Endothelial cell of umbilical vein (primary cell): ENCODE data around the gene KCTD11. TPM values are rescaled to one million over a fixed set of nuclear protein-coding genes. Genes with fewer than 3 reads are reported as not detected.

Experiments used
- BruUV-seq: library from RNA; stranded (reverse); fragments of 400-500 nt; replicated peaks from 2 replicates; lab custom pipeline; 2021; lab: Mats Ljungman, UMichigan
- CTCF ChIA-PET: fragments of 300-600, 350-600 bp; sonication (Branson Sonifier 250); formaldehyde crosslinking; loops from one replicate; lab custom pipeline; 2021; ENCODE audit warnings: antibody characterized with exemption, inconsistent platforms; lab: Charles Lee
- POLR2A ChIA-PET: fragments of 300-600, 350-600 bp; sonication (Branson Sonifier 250); formaldehyde crosslinking; loops from one replicate; lab custom pipeline; 2021; ENCODE audit warnings: antibody characterized with exemption, inconsistent platforms; lab: Charles Lee
- DNase-seq: peaks from one replicate; pipeline ENCODE4 v3.0.0-alpha.2; 2011; ENCODE audit warnings: low read depth, low spot score
- FAIRE-seq: peaks from 2 replicates; lab custom pipeline; 2011; peaks lifted over from hg19 to GRCh38; lab: Jason Lieb, UNC
- H2AFZ ChIP-seq: 2 replicates; pipeline ENCODE4 v1.6.0; 2012; ENCODE audit warnings: low read depth, low read length, control low read depth, inconsistent platforms
- H3K27ac ChIP-seq: 2 replicates; pipeline ENCODE4 v1.5.1; 2011; ENCODE audit warnings: low read depth, mild to moderate bottlenecking, control low read depth, low read length, moderate library complexity; ENCODE audit not compliant: insufficient read depth
- H3K27me3 ChIP-seq, 2 experiments: 2 replicates each; pipeline versions ENCODE4 v1.6.0 to v1.6.1; 2011; ENCODE audit warnings: low read length in 2 of 2, mixed read lengths in 1 of 2; ENCODE audit not compliant: control insufficient read depth in 2 of 2, insufficient read depth in 2 of 2
- H3K36me3 ChIP-seq, 2 experiments: 2 replicates in 1 of 2; 3 replicates in 1 of 2; pipeline ENCODE4 v1.5.1; 2011; ENCODE audit warnings: low read length in 2 of 2, mild to moderate bottlenecking in 1 of 2, moderate library complexity in 1 of 2; ENCODE audit not compliant: control insufficient read depth in 2 of 2, insufficient read depth in 2 of 2; ENCODE audit errors: extremely low read depth in 1 of 2
- H3K4me1 ChIP-seq: 3 replicates; pipeline ENCODE4 v1.5.1; 2011; ENCODE audit warnings: mild to moderate bottlenecking, low read length; ENCODE audit not compliant: control insufficient read depth, insufficient read depth; ENCODE audit errors: extremely low read depth
- H3K4me2 ChIP-seq: 2 replicates; pipeline ENCODE4 v1.6.1; 2011; ENCODE audit warnings: low read length, control low read depth, mixed read lengths; ENCODE audit not compliant: insufficient read depth
- H3K4me3 ChIP-seq, 3 experiments: fragments of 200-600 bp in 1 of 3; sonication (generic), shearing (Covaris generic) in 1 of 3; replicated peaks in 1 of 3; 2 replicates each; pipeline ENCODE4 v1.5.1; 2011 to 2016; ENCODE audit warnings: control low read depth in 3 of 3, low read length in 3 of 3, mild to moderate bottlenecking in 2 of 3, inconsistent platforms in 1 of 3, low read depth in 1 of 3, moderate library complexity in 1 of 3; ENCODE audit not compliant: insufficient read depth in 1 of 3
- H3K79me2 ChIP-seq: 2 replicates; pipeline ENCODE4 v1.6.0; 2012; ENCODE audit warnings: low read length, inconsistent platforms; ENCODE audit not compliant: control insufficient read depth, insufficient read depth
- H3K9ac ChIP-seq: replicated peaks from 2 replicates; pipeline ENCODE3; 2011; ENCODE audit warnings: low read length, control low read depth; ENCODE audit not compliant: insufficient read depth; ENCODE audit errors: extremely low read depth
- H3K9me1 ChIP-seq: replicated peaks from 3 replicates; pipeline ENCODE4 v1.6.0; 2011; ENCODE audit warnings: mild to moderate bottlenecking, low read length; ENCODE audit not compliant: control insufficient read depth, insufficient read depth; ENCODE audit errors: extremely low read depth
- H3K9me3 ChIP-seq: replicated peaks from 2 replicates; pipeline ENCODE4 v1.5.1; 2012; ENCODE audit warnings: low read length, inconsistent platforms; ENCODE audit not compliant: control insufficient read depth, insufficient read depth
- H4K20me1 ChIP-seq: replicated peaks from 2 replicates; pipeline ENCODE3; 2011; ENCODE audit warnings: mild to moderate bottlenecking, low read length; ENCODE audit not compliant: control insufficient read depth, insufficient read depth; ENCODE audit errors: extremely low read depth
- EZH2 ChIP-seq: IDR thresholded peaks from 2 replicates; pipeline ENCODE4 v1.6.1; 2012; ENCODE audit warnings: borderline replicate concordance, low read depth, mild to moderate bottlenecking, moderate library complexity, low read length, inconsistent platforms; ENCODE audit not compliant: severe bottlenecking
- FOS ChIP-seq: IDR thresholded peaks from 2 replicates; pipeline ENCODE4 v1.6.1; 2011; ENCODE audit warnings: mild to moderate bottlenecking, low read length, moderate library complexity, borderline replicate concordance; ENCODE audit not compliant: insufficient read depth
- POLR2A ChIP-seq: IDR thresholded peaks from 2 replicates; pipeline ENCODE4 v1.6.1; 2012; ENCODE audit warnings: low read depth, mild to moderate bottlenecking, control low read depth, low read length
- POLR2AphosphoS5 ChIP-seq: IDR thresholded peaks from 2 replicates; pipeline ENCODE4 v1.6.1; 2012; ENCODE audit warnings: low read depth, mild to moderate bottlenecking, control low read depth, low read length, moderate library complexity; ENCODE audit not compliant: insufficient read depth
- dilution Hi-C: fragments of 300-500 bp; cut with MboI; formaldehyde crosslinking; loops from one replicate; pipeline ENCODE4 v1.15.0; 2019; ENCODE audit warnings: low sequenced_read_pairs; ENCODE audit not compliant: extremely low pct_ligation_motif_present
- intact Hi-C: fragments of 100-400 bp; cut with micrococcal nuclease; formaldehyde crosslinking; loops from one replicate; pipeline ENCODE4 v1.10.0; 2022
- polyA plus RNA-seq, 4 experiments: library from polyadenylated mRNA; depleted of rRNA in 3 of 4; stranded (reverse) in 3 of 4; unstranded in 1 of 4; fragments of >200 nt; gene quantifications; 2 replicates each; pipeline versions ENCODE4 v1.2.1 to v1.2.3, GENCODE V29; 2011 to 2012; ENCODE audit warnings: missing spikeins in 1 of 4
- total RNA-seq: library from RNA; stranded (reverse); gene quantifications from 2 replicates; pipeline ENCODE4 v1.2.3, GENCODE V29; 2021

Gene KCTD11
- total and polyA plus RNA-seq, 2 donors (not counting 3 experiments of a cell fraction or from before 2014, with no cell fraction given) = 3.8 to 6.5 TPM

- CTCF ChIA-PET = interaction anchor here (0.7 to 1.8 kb wide), 6 partner anchors 15 to 268 kb away, joined by 3 to 10 read pairs (median 4); partner anchors contain the start of genes NEURL4 and SLC2A4
- H3K27ac ChIP-seq = peak overlapping the region; percentile 65
- peak overlapping the region; percentile 49 for H3K9ac ChIP-seq
- intact Hi-C loops = no loop called here
- TSS peak; percentile 48 for BruUV-seq
- DNase-seq = no peak
- H3K9me3 ChIP-seq = no peaks in the 10 kb centered on the region
- H3K27me3 ChIP-seq = no peaks in the 10 kb centered on the region
- no peaks in the 10 kb centered on the region for H3K9me1 ChIP-seq
- FAIRE-seq = no peak
- H3K4me3 ChIP-seq = peak overlapping the region in 2 of 3 experiments; percentile 64 to 87
- peaks cover 4% of the 10 kb centered on the region for H4K20me1 ChIP-seq
- H3K79me2 ChIP-seq = peaks cover 32% of the 10 kb centered on the region
- dilution Hi-C loops = no loop called here
- H3K4me2 ChIP-seq = peak overlapping the region; percentile 60
- peaks cover 35% of the 10 kb centered on the region for H3K4me1 ChIP-seq
- TF ChIP-seq POLR2A (peak; percentile 30), POLR2AphosphoS5 (peak; percentile 40), FOS (no peak), EZH2 (no peak)
- POLR2A ChIA-PET = interaction anchor here (1.0 kb wide), 1 partner anchor 15 kb away, joined by 3 read pairs; the partner anchor contains the start of gene NEURL4
- no peak overlapping the region for H2AFZ ChIP-seq
- H3K36me3 ChIP-seq = peaks cover 33 to 51% of the 10 kb centered on the region in 2 experiments
Observed at GRCh38 chr17:7313890-7314718, 37.9 kb upstream of the KCTD11 start.
